ENCODE measurements around the gene DDX24.

DDX24 gene

GRCh38 chr14:94052662-94053061 lies 28.3 kb downstream of the DDX24 start:
- H3K27ac Mint-ChIP-seq: peak overlapping the region in 2 of 3 experiments; percentile 54 to 85
- no peaks in the 10 kb centered on the region for H3K9me3 Mint-ChIP-seq
- peaks cover 87% of the 10 kb centered on the region for H3K36me3 Mint-ChIP-seq (ENCODE audit: low read depth)
- H3K4me1 Mint-ChIP-seq: peaks cover 28% of the 10 kb centered on the region
- TF ChIP-seq, protein P1, sequence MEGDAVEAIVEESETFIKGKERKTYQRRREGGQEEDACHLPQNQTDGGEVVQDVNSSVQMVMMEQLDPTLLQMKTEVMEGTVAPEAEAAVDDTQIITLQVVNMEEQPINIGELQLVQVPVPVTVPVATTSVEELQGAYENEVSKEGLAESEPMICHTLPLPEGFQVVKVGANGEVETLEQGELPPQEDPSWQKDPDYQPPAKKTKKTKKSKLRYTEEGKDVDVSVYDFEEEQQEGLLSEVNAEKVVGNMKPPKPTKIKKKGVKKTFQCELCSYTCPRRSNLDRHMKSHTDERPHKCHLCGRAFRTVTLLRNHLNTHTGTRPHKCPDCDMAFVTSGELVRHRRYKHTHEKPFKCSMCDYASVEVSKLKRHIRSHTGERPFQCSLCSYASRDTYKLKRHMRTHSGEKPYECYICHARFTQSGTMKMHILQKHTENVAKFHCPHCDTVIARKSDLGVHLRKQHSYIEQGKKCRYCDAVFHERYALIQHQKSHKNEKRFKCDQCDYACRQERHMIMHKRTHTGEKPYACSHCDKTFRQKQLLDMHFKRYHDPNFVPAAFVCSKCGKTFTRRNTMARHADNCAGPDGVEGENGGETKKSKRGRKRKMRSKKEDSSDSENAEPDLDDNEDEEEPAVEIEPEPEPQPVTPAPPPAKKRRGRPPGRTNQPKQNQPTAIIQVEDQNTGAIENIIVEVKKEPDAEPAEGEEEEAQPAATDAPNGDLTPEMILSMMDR (IDR thresholded peaks at IDR 0.05; ENCODE audit: unreplicated experiment in 3 of 3): no peak
- no peaks in the 10 kb centered on the region for H3K27me3 Mint-ChIP-seq (ENCODE audit: low read depth)
- H3K4me3 Mint-ChIP-seq: no peak overlapping the region

GRCh38 chr14:94052199-94052598 lies 28.8 kb downstream of the DDX24 start:
- H3K4me3 Mint-ChIP-seq: no peak overlapping the region
- H3K27ac Mint-ChIP-seq: peak overlapping the region; percentile 54 to 85 (median 80)
- H3K9me3 Mint-ChIP-seq: no peaks in the 10 kb centered on the region
- H3K27me3 Mint-ChIP-seq (ENCODE audit: low read depth): no peaks in the 10 kb centered on the region
- TF ChIP-seq, protein P1 (IDR thresholded peaks at IDR 0.05; ENCODE audit: unreplicated experiment in 3 of 3): no peak
- H3K36me3 Mint-ChIP-seq (ENCODE audit: low read depth): peaks cover 82% of the 10 kb centered on the region
- peaks cover 28% of the 10 kb centered on the region for H3K4me1 Mint-ChIP-seq

DNA sequence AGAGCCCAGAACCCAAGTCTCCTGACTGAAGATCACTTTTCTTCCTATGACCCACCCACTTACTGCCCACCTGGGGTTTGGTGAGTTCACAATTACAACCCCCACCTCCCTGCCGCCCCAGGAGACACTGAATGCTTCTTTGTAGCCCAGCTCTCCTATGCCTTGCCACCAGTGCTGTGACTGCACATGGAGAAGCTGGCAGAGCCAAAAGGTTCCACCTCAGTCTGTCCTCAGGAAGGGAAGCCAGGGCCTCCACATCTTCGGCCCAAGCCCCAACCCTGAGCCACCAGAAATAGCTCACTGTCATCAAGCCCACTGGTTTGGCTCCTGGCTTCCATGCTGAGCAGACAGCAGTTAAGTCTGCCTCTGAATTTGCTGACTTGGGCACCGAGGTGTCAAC lies 29.2 kb downstream of the DDX24 start:
- peak overlapping the region; percentile 54 to 85 (median 80) for H3K27ac Mint-ChIP-seq
- no peaks in the 10 kb centered on the region for H3K9me3 Mint-ChIP-seq
- H3K4me3 Mint-ChIP-seq: no peak overlapping the region
- H3K4me1 Mint-ChIP-seq: peaks cover 28% of the 10 kb centered on the region
- H3K27me3 Mint-ChIP-seq (ENCODE audit: low read depth): no peaks in the 10 kb centered on the region
- TF ChIP-seq, protein P1 (IDR thresholded peaks at IDR 0.05; ENCODE audit: unreplicated experiment in 3 of 3): no peak
- peaks cover 78% of the 10 kb centered on the region for H3K36me3 Mint-ChIP-seq (ENCODE audit: low read depth)

- Mint-ChIP-seq H3K27ac (peak overlapping the region; percentile 54 to 85 (median 80)), H3K36me3 (ENCODE audit: low read depth) (peaks cover 72% of the 10 kb centered on the region), H3K4me1 (peaks cover 24% of the 10 kb centered on the region), H3K4me3 (no peak overlapping the region), H3K9me3 (no peaks in the 10 kb centered on the region), H3K27me3 (ENCODE audit: low read depth) (no peaks in the 10 kb centered on the region)
- TF ChIP-seq, protein P1 (IDR thresholded peaks at IDR 0.05; ENCODE audit: unreplicated experiment in 3 of 3): peak; percentile 40 to 44 (median 41)
Observed at GRCh38 chr14:94051115-94051514, 29.9 kb downstream of the DDX24 start.

GRCh38 chr14:94050231-94050880 lies 30.6 kb downstream of the DDX24 start:
- peak overlapping the region; percentile 54 to 85 (median 80) for H3K27ac Mint-ChIP-seq
- H3K4me1 Mint-ChIP-seq: peaks cover 24% of the 10 kb centered on the region
- H3K9me3 Mint-ChIP-seq: no peaks in the 10 kb centered on the region
- no peaks in the 10 kb centered on the region for H3K27me3 Mint-ChIP-seq (ENCODE audit: low read depth)
- TF ChIP-seq, protein P1 (IDR thresholded peaks at IDR 0.05; ENCODE audit: unreplicated experiment in 3 of 3): no peak
- peaks cover 72% of the 10 kb centered on the region for H3K36me3 Mint-ChIP-seq (ENCODE audit: low read depth)
- no peak overlapping the region for H3K4me3 Mint-ChIP-seq

DNA sequence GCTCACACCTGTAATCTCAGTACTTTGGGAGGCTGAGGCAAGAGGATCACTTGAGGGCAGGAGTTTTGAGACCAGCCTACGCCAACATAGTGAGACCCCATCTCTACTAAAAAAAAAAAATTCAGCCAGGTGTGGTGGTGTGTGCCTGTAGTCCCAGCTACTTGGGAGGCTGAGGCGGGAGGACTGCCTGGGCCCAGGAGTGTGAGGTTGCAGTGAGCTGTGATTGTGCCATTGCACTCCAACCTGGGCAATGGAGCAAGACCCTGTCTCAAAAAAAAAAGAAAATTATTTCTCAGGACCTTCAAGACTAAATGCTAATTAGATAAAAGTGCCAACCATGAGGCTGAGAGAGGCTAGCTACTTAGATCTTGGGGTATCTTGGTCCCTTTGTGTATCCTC lies 31.4 kb downstream of the DDX24 start:
- Mint-ChIP-seq H3K27me3 (ENCODE audit: low read depth) (no peaks in the 10 kb centered on the region), H3K27ac (peak overlapping the region; percentile 33 to 85 (median 81))
- TF ChIP-seq, protein P1 (IDR thresholded peaks at IDR 0.05; ENCODE audit: unreplicated experiment in 3 of 3): no peak

More for the DNA sequence above, 31.4 kb downstream of the DDX24 start:
- no peaks in the 10 kb centered on the region for H3K9me3 Mint-ChIP-seq
- H3K36me3 Mint-ChIP-seq (ENCODE audit: low read depth): peaks cover 69% of the 10 kb centered on the region
- H3K4me3 Mint-ChIP-seq: no peak overlapping the region
- peaks cover 24% of the 10 kb centered on the region for H3K4me1 Mint-ChIP-seq
